Activated CD4-positive, alpha-beta memory T cell treated with anti-CD3 and anti-CD28 coated beads for 36 hours (primary cell): ENCODE data around the gene DDI1. TPM values are rescaled to one million over a fixed set of nuclear protein-coding genes. Genes with fewer than 3 reads are reported as not detected.

Source experiments
- CTCF ChIA-PET: fragments of 350-600 bp; sonication (Branson Sonifier 250); formaldehyde crosslinking; loops from one replicate; lab custom pipeline; 2021; ENCODE audit warnings: antibody characterized with exemption, inconsistent platforms; lab: Charles Lee
- POLR2A ChIA-PET: fragments of 350-600 bp; sonication (Branson Sonifier 250); formaldehyde crosslinking; loops from one replicate; lab custom pipeline; 2021; ENCODE audit warnings: antibody characterized with exemption; lab: Charles Lee
- DNase-seq: peaks from one replicate; pipeline ENCODE4 v3.0.0-alpha.2; 2020
- H3K27ac Mint-ChIP-seq: one replicate; pipeline ENCODE4 v1.8.0; 2021; ENCODE audit warnings: mixed read lengths
- H3K27me3 Mint-ChIP-seq: one replicate; pipeline ENCODE4 v1.8.0; 2021; ENCODE audit warnings: mixed read lengths
- H3K36me3 Mint-ChIP-seq: one replicate; pipeline ENCODE4 v1.8.0; 2021; ENCODE audit warnings: mixed read lengths
- H3K4me1 Mint-ChIP-seq: one replicate; pipeline ENCODE4 v1.8.0; 2021; ENCODE audit warnings: low read depth, mixed read lengths
- H3K4me3 Mint-ChIP-seq: one replicate; pipeline ENCODE4 v1.8.0; 2021; ENCODE audit warnings: mild to moderate bottlenecking, mixed read lengths
- H3K9me3 Mint-ChIP-seq: one replicate; pipeline ENCODE4 v1.8.0; 2021; ENCODE audit warnings: mixed read lengths
- intact Hi-C: fragments of 100-400 bp; cut with micrococcal nuclease; formaldehyde crosslinking; loops from one replicate; pipeline ENCODE4 v1.15.1; 2023
- total RNA-seq, 2 experiments: library from RNA; stranded (reverse); gene quantifications; one replicate each; pipeline ENCODE4 v1.2.3, GENCODE V29; 2021

Gene DDI1
- total RNA-seq, 2 experiments from 2014 or later: not detected

GRCh38 chr11:104005234-104005855, 31.1 kb upstream of the DDI1 start:
- no peak overlapping the region for H3K27ac Mint-ChIP-seq
- no peaks in the 10 kb centered on the region for H3K9me3 Mint-ChIP-seq
- peaks cover 1% of the 10 kb centered on the region for H3K27me3 Mint-ChIP-seq
- H3K4me1 Mint-ChIP-seq: no peaks in the 10 kb centered on the region
- H3K36me3 Mint-ChIP-seq: no peaks in the 10 kb centered on the region
- intact Hi-C loops: no loop called here
- POLR2A ChIA-PET: no interaction called here
- no peak overlapping the region for H3K4me3 Mint-ChIP-seq
- CTCF ChIA-PET: no interaction called here
- no peak for DNase-seq

DNA sequence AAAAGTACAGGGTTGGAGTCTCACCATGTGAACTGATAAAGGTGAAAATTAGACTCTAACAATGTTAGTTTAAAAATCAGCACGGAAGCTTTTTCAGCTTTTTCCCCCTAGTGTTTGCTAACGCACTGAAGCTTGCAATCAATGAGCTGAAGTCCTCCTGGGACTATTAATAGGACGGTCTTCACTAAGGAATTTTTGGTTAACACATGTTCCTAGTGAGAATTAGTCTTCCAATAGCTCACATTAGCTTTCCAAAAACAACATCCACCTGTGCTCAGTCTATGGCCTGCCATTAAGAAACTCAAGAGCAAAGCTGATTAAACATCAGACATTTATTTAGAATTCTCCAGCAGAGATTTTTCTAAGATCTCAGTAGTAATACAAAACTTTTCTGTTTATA, 26.7 kb upstream of the DDI1 start:
- CTCF ChIA-PET: no interaction called here
- peaks cover 4% of the 10 kb centered on the region for H3K27me3 Mint-ChIP-seq
- H3K4me1 Mint-ChIP-seq: no peaks in the 10 kb centered on the region
- H3K36me3 Mint-ChIP-seq: no peaks in the 10 kb centered on the region
- H3K4me3 Mint-ChIP-seq: no peak overlapping the region
- intact Hi-C loops: no loop called here
- POLR2A ChIA-PET: no interaction called here
- no peak for DNase-seq
- no peaks in the 10 kb centered on the region for H3K9me3 Mint-ChIP-seq
- H3K27ac Mint-ChIP-seq: no peak overlapping the region

DNA sequence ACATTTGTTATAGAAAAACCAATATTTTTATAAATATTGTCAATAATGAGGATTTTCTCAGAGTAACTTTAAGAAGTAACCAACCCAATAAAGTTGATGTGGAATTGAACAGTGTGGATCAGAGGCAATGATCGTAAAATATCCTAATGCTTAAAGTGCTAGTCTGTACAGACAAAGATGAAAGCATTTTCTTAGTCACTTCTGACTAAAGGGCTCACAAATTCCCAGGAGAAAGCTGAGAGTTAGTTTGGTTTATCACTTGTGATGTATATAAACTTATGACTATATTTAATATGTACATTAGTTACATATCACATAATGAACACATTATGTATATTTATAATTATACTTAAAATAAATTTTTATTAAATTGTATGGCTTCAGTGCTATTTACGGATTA, 25.4 kb upstream of the DDI1 start:
- H3K36me3 Mint-ChIP-seq: no peaks in the 10 kb centered on the region
- H3K27ac Mint-ChIP-seq: no peak overlapping the region
- no peak overlapping the region for H3K4me3 Mint-ChIP-seq
- CTCF ChIA-PET: no interaction called here
- POLR2A ChIA-PET: no interaction called here
- DNase-seq: no peak
- intact Hi-C loops: no loop called here
- peaks cover 4% of the 10 kb centered on the region for H3K27me3 Mint-ChIP-seq
- H3K9me3 Mint-ChIP-seq: no peaks in the 10 kb centered on the region
- no peaks in the 10 kb centered on the region for H3K4me1 Mint-ChIP-seq

GRCh38 chr11:104015649-104016415, 20.6 kb upstream of the DDI1 start:
- POLR2A ChIA-PET: no interaction called here
- intact Hi-C loops: no loop called here
- no peaks in the 10 kb centered on the region for H3K36me3 Mint-ChIP-seq
- no peak overlapping the region for H3K27ac Mint-ChIP-seq
- H3K9me3 Mint-ChIP-seq: no peaks in the 10 kb centered on the region
- no peak overlapping the region for H3K4me3 Mint-ChIP-seq
- H3K4me1 Mint-ChIP-seq: no peaks in the 10 kb centered on the region
- CTCF ChIA-PET: no interaction called here
- H3K27me3 Mint-ChIP-seq: peaks cover 2% of the 10 kb centered on the region
- DNase-seq: no peak

DNA sequence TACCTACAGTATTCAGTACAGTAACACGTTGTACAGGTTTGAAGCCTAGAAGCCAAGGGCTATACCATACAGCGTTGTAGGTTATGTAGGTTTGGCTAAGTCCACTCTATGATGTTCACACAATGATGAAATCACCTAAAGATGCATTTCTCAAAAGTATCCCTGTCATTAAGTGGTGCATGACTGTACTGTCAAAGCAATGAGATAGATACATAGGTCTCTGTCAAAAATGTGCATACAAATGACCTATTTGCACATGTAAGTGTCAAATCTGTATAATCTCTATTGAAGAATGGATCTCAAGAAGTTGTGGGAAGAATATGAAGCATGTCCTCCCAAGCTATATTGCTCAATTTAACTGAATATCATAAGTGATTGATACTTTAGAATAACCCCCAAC, 11.9 kb upstream of the DDI1 start:
- POLR2A ChIA-PET: no interaction called here
- Mint-ChIP-seq H3K36me3 (no peaks in the 10 kb centered on the region), H3K27ac (no peak overlapping the region), H3K27me3 (no peaks in the 10 kb centered on the region), H3K9me3 (no peaks in the 10 kb centered on the region), H3K4me3 (no peak overlapping the region), H3K4me1 (no peaks in the 10 kb centered on the region)
- DNase-seq: no peak
- CTCF ChIA-PET: no interaction called here
- intact Hi-C loops: no loop called here

DNA sequence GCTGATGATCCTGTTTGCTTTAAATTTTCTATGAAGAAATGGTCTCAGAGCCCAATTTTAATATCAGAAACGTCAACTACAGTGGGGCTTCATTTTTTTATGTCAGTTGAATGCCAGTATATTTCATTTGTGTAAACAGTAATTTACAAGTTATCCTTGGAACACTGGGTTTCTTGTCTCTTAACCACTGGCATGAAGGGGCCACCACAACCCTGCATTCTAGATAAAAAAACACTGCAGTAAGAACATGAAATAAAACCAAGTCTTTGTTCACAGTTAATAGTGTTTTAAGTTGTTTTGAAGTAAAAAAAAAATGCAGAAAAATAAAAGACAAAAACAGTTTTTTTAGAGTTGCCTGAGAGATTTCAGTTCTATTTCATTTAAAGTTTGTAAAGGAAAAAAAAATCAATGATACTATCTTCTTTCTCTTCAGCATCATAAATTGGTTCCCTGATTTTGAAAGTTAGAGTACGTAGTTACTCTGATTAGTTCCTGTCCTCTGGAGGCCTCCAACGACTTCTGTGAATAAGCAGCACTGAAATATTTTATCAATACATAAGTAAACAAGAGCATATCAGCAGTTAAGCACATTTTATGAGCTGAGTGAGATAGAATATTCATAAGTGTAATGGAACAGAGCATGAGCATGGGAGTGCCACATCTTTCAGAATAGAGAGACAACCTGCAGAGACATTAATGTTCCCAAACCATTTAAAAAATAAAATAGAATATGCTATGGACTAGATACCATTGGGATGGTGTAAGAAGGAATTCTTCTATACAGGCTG, 7.8 kb upstream of the DDI1 start:
- no peak for DNase-seq
- H3K9me3 Mint-ChIP-seq: peaks cover 3% of the 10 kb centered on the region
- ChIA-PET POLR2A (no interaction called here), CTCF (no interaction called here)
- H3K4me1 Mint-ChIP-seq: no peaks in the 10 kb centered on the region
- no peak overlapping the region for H3K4me3 Mint-ChIP-seq
- H3K36me3 Mint-ChIP-seq: no peaks in the 10 kb centered on the region
- intact Hi-C loops: no loop called here
- H3K27ac Mint-ChIP-seq: no peak overlapping the region
- no peaks in the 10 kb centered on the region for H3K27me3 Mint-ChIP-seq

- no peaks in the 10 kb centered on the region for H3K4me1 Mint-ChIP-seq
- H3K4me3 Mint-ChIP-seq: no peak overlapping the region
- no peaks in the 10 kb centered on the region for H3K36me3 Mint-ChIP-seq
- H3K9me3 Mint-ChIP-seq: peaks cover 6% of the 10 kb centered on the region
- no peaks in the 10 kb centered on the region for H3K27me3 Mint-ChIP-seq
- intact Hi-C loops: no loop called here
- ChIA-PET POLR2A (no interaction called here), CTCF (no interaction called here)
- DNase-seq: no peak
- no peak overlapping the region for H3K27ac Mint-ChIP-seq
These were observed 3.3 kb upstream of the DDI1 start for GRCh38 chr11:104033134-104033533.

GRCh38 chr11:104033561-104033960, 2.9 kb upstream of the DDI1 start:
- H3K4me3 Mint-ChIP-seq: no peak overlapping the region
- peaks cover 6% of the 10 kb centered on the region for H3K9me3 Mint-ChIP-seq
- H3K4me1 Mint-ChIP-seq: no peaks in the 10 kb centered on the region
- intact Hi-C loops: no loop called here
- H3K36me3 Mint-ChIP-seq: no peaks in the 10 kb centered on the region
- ChIA-PET CTCF (no interaction called here), POLR2A (no interaction called here)
- no peaks in the 10 kb centered on the region for H3K27me3 Mint-ChIP-seq
- H3K27ac Mint-ChIP-seq: no peak overlapping the region
- no peak for DNase-seq

- Mint-ChIP-seq H3K36me3 (no peaks in the 10 kb centered on the region), H3K4me1 (no peaks in the 10 kb centered on the region), H3K27me3 (no peaks in the 10 kb centered on the region), H3K9me3 (peaks cover 2% of the 10 kb centered on the region), H3K27ac (no peak overlapping the region), H3K4me3 (no peak overlapping the region)
- no peak for DNase-seq
- intact Hi-C loops: no loop called here
- CTCF ChIA-PET: no interaction called here
- POLR2A ChIA-PET: no interaction called here
These were observed 555 bp downstream of the DDI1 start for GRCh38 chr11:104036995-104037394.

DNA sequence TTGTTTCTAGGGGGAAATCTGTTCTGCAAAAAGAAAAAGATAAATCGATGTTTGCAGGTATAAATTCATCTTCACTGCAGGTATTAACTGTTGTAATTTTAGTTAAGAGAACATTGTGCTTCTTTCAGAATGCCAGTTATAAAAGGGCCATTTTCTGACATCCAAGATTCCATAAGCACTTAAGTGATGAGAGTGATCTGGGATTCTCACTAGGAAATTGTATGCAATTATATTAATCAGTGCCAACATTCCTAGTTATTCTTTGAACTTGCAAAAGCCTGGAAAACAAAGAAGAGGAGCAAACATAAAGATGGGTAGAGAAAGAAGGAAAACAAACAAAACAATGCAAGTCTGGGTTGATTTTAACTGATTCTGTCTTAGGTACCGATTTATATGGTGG, 5.4 kb downstream of the DDI1 start:
- no peak overlapping the region for H3K4me3 Mint-ChIP-seq
- CTCF ChIA-PET: no interaction called here
- H3K36me3 Mint-ChIP-seq: no peaks in the 10 kb centered on the region

DNA sequence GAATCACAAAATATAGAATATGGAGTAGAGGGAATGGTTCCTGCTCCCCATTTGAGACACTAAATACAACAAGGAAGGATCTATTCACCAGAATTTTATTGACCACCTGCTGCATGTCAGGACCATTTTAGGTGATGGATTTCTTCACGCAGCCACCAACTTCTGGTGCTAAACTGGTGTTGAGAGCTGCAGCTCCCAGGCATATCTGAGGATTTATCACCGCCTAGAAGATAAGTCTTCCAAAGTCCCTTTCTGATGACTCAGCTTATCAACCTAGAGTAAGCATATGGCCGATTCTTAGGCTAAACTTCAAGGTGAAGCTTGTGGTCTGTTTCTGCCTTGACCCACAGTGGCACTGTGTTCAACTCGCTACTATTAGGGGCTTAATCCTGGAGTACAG, 6.7 kb downstream of the DDI1 start:
- ChIA-PET POLR2A (no interaction called here), CTCF (no interaction called here)
- no peak overlapping the region for H3K27ac Mint-ChIP-seq
- H3K4me1 Mint-ChIP-seq: no peaks in the 10 kb centered on the region
- intact Hi-C loops: no loop called here
- H3K36me3 Mint-ChIP-seq: no peaks in the 10 kb centered on the region
- DNase-seq: no peak
- no peaks in the 10 kb centered on the region for H3K9me3 Mint-ChIP-seq
- no peak overlapping the region for H3K4me3 Mint-ChIP-seq
- H3K27me3 Mint-ChIP-seq: no peaks in the 10 kb centered on the region

More for the DNA sequence above, 5.4 kb downstream of the DDI1 start:
- no peaks in the 10 kb centered on the region for H3K27me3 Mint-ChIP-seq
- no peak for DNase-seq
- POLR2A ChIA-PET: no interaction called here
- no peak overlapping the region for H3K27ac Mint-ChIP-seq
- H3K9me3 Mint-ChIP-seq: peaks cover 2% of the 10 kb centered on the region
- H3K4me1 Mint-ChIP-seq: no peaks in the 10 kb centered on the region
- intact Hi-C loops: no loop called here

- H3K4me3 Mint-ChIP-seq: no peak overlapping the region
These were observed 7.3 kb downstream of the DDI1 start for GRCh38 chr11:104043678-104044239.

More at GRCh38 chr11:104043678-104044239, 7.3 kb downstream of the DDI1 start:
- Mint-ChIP-seq H3K36me3 (no peaks in the 10 kb centered on the region), H3K4me1 (no peaks in the 10 kb centered on the region), H3K27ac (no peak overlapping the region), H3K27me3 (no peaks in the 10 kb centered on the region), H3K9me3 (no peaks in the 10 kb centered on the region)
- POLR2A ChIA-PET: no interaction called here
- intact Hi-C loops: no loop called here
- no peak for DNase-seq
- CTCF ChIA-PET: interaction anchor here (0.8 kb wide), 1 partner anchor 62 kb away, joined by 3 read pairs; no protein-coding TSS in a partner anchor
